H1 (cell line): ENCODE data around the gene OR2V2. TPM values are rescaled to one million over a fixed set of nuclear protein-coding genes. Genes with fewer than 3 reads are reported as not detected.

ENCODE experiments used
- KDM4A ChIP-seq: IDR thresholded peaks from one replicate; pipeline ENCODE4 v1.7.1; 2012; ENCODE audit warnings: low read depth, mild to moderate bottlenecking, moderate library complexity, low read length, inconsistent platforms; ENCODE audit not compliant: severe bottlenecking
- polyA plus RNA-seq, 7 experiments: library from polyadenylated mRNA; depleted of rRNA in 3 of 7; stranded (reverse) in 5 of 7; unstranded in 2 of 7; fragments of >200 nt in 5 of 7; fragments of 200-250 nt in 2 of 7; gene quantifications; 1 replicate in 5 of 7; 2 replicates in 1 of 7; 4 replicates in 1 of 7; pipeline versions ENCODE4 v1.2.1 to v1.2.3, GENCODE V29; 2011 to 2013; ENCODE audit warnings: missing spikeins in 2 of 7, mixed read lengths in 2 of 7
- total RNA-seq: library from RNA; stranded (reverse); fragmentation: NEBNext Ultra II Directional; extraction: Animal tissue kit (Norgen Biotek cat#: 25700); gene quantifications from 2 replicates; pipeline ENCODE4 v1.2.1, GENCODE V29; 2021

OR2V2 gene
- total and polyA plus RNA-seq, 2 of the 8 experiments (the other 6 are each of a cell fraction or from before 2014, with no cell fraction given) = not detected

DNA sequence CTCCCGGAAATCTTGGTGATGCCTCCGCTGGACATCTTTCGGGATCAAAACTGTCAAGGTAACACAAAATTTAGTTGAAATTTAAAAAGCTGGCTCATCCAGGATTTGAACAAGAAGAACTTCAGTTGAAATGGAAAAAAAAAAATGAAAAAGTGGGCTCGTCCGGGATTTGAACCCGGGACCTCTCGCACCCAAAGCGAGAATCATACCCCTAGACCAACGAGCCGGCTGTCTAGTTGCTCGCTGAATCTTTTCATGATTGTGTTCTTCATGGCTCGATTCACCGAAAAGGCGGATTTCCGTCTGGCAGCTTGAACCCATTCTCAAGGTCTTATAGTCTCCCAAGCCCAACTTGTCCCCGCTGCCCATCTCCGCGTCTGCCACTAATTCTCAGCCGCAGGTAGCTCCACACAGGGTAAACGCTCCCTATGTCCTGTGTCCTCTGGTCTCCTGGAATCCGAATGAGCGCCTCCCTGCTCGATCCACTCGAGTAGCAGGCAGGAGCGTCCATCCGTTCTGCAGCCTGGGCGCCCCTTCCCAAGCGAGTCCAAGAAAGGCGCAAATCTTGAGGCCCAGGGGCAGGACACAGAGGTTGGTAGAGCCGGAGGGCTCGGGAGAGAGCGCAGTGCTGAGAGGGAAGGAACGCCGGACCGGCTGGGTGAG is 41.4 kb downstream of the OR2V2 start (continued):
- peak; percentile 53 for TF ChIP-seq KDM4A
